Measurements from ENCODE around the gene SP6.

DNA sequence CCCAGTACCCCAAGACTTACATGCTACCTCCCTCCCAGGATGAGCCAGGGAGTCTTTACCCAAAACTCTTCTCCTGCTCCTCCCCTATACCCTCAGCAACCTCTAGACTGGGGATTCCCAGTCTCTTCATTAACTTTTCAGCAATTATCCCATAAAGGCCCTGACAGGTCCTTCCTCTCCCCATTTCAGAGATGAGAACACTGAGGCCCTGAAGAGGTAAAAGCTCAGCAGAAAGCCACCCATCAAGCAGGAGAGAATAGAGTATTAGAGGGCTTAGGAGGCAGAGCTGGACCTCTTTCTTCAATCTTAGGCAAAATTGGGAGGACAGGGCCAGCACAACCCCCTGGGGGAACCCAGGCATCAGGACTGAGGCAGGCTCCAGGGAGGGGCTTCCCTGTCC, 5.9 kb upstream of the SP6 start:
- TF ChIP-seq, protein P1, sequence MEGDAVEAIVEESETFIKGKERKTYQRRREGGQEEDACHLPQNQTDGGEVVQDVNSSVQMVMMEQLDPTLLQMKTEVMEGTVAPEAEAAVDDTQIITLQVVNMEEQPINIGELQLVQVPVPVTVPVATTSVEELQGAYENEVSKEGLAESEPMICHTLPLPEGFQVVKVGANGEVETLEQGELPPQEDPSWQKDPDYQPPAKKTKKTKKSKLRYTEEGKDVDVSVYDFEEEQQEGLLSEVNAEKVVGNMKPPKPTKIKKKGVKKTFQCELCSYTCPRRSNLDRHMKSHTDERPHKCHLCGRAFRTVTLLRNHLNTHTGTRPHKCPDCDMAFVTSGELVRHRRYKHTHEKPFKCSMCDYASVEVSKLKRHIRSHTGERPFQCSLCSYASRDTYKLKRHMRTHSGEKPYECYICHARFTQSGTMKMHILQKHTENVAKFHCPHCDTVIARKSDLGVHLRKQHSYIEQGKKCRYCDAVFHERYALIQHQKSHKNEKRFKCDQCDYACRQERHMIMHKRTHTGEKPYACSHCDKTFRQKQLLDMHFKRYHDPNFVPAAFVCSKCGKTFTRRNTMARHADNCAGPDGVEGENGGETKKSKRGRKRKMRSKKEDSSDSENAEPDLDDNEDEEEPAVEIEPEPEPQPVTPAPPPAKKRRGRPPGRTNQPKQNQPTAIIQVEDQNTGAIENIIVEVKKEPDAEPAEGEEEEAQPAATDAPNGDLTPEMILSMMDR (IDR thresholded peaks at IDR 0.05) = no peak
- no peak for TF ChIP-seq POLR2AphosphoS5 (IDR thresholded peaks at IDR 0.05; ENCODE audit: insufficient read depth in 1 of 2, low read depth in 1 of 2)
- no peak for TF ChIP-seq POLR2A (IDR thresholded peaks at IDR 0.05)
